ENCODE measurements around the gene FAM53B.

The FAM53B gene

GRCh38 chr10:124619802-124620490 lies 124.2 kb downstream of the FAM53B start:
- no peak for TF ChIP-seq POU6F1 (CRISPR knock-in tag; IDR thresholded peaks at IDR 0.05; ENCODE audit: borderline replicate concordance, low read depth)
- TF ChIP-seq ZC3H10 (CRISPR knock-in tag; IDR thresholded peaks at IDR 0.05): no peak
- TF ChIP-seq PPARA (CRISPR knock-in tag; IDR thresholded peaks at IDR 0.05; ENCODE audit: borderline replicate concordance): no peak
- no peak for TF ChIP-seq RARB (CRISPR knock-in tag; IDR thresholded peaks at IDR 0.05)
- TF ChIP-seq ZNF565 (CRISPR knock-in tag; conservative IDR thresholded peaks at IDR 0.05; ENCODE audit: low read depth): no peak
- TF ChIP-seq BACH2 (CRISPR knock-in tag; IDR thresholded peaks at IDR 0.05; ENCODE audit: borderline replicate concordance): no peak
- TF ChIP-seq TCF4 (CRISPR knock-in tag; IDR thresholded peaks at IDR 0.05; ENCODE audit: borderline replicate concordance): no peak
- TF ChIP-seq ISL1 (CRISPR knock-in tag; IDR thresholded peaks at IDR 0.05): no peak
- no peak for TF ChIP-seq CSRNP3 (CRISPR knock-in tag; IDR thresholded peaks at IDR 0.05)
- TF ChIP-seq TOX (CRISPR knock-in tag; IDR thresholded peaks at IDR 0.05; ENCODE audit: borderline replicate concordance): no peak
- TF ChIP-seq ZFP30 (CRISPR knock-in tag; IDR thresholded peaks at IDR 0.05): no peak
- TF ChIP-seq ZNF70 (CRISPR knock-in tag; IDR thresholded peaks at IDR 0.05): no peak
- no peak for TF ChIP-seq PATZ1 (CRISPR knock-in tag; IDR thresholded peaks at IDR 0.05; ENCODE audit: borderline replicate concordance)
- no peak for TF ChIP-seq ZFP3 (CRISPR knock-in tag; IDR thresholded peaks at IDR 0.05)
- TF ChIP-seq ESRRG (CRISPR knock-in tag; IDR thresholded peaks at IDR 0.05): no peak
- TF ChIP-seq ARNTL (CRISPR knock-in tag; IDR thresholded peaks at IDR 0.05; ENCODE audit: borderline replicate concordance, low read depth): no peak
- TF ChIP-seq SNAI2 (CRISPR knock-in tag; IDR thresholded peaks at IDR 0.05): no peak
- no peak for TF ChIP-seq CREB5 (CRISPR knock-in tag; IDR thresholded peaks at IDR 0.05; ENCODE audit: low read depth)
- no peak for ATAC-seq

- no peak for TF ChIP-seq ESRRG (CRISPR knock-in tag; IDR thresholded peaks at IDR 0.05)
- no peak for TF ChIP-seq ZFP30 (CRISPR knock-in tag; IDR thresholded peaks at IDR 0.05)
- TF ChIP-seq RARB (CRISPR knock-in tag; IDR thresholded peaks at IDR 0.05): no peak
- no peak for TF ChIP-seq ZFP3 (CRISPR knock-in tag; IDR thresholded peaks at IDR 0.05)
- TF ChIP-seq ZNF8 (CRISPR knock-in tag; IDR thresholded peaks at IDR 0.05): no peak
- TF ChIP-seq CSDC2 (CRISPR knock-in tag; IDR thresholded peaks at IDR 0.05): no peak
- TF ChIP-seq ISL1 (CRISPR knock-in tag; IDR thresholded peaks at IDR 0.05): no peak
- TF ChIP-seq ARNTL (CRISPR knock-in tag; IDR thresholded peaks at IDR 0.05; ENCODE audit: borderline replicate concordance, low read depth): no peak
- no peak for TF ChIP-seq TCF4 (CRISPR knock-in tag; IDR thresholded peaks at IDR 0.05; ENCODE audit: borderline replicate concordance)
- no peak for TF ChIP-seq GLIS3 (CRISPR knock-in tag; IDR thresholded peaks at IDR 0.05)
- no peak for TF ChIP-seq ZC3H10 (CRISPR knock-in tag; IDR thresholded peaks at IDR 0.05)
- no peak for ATAC-seq
Measured at GRCh38 chr10:124619195-124619594, 125.0 kb downstream of the FAM53B start.

GRCh38 chr10:124618470-124619073 lies 125.6 kb downstream of the FAM53B start:
- ATAC-seq: no peak
- TF ChIP-seq BACH2 (CRISPR knock-in tag; IDR thresholded peaks at IDR 0.05; ENCODE audit: borderline replicate concordance) (no peak), ZNF565 (CRISPR knock-in tag; conservative IDR thresholded peaks at IDR 0.05; ENCODE audit: low read depth) (no peak), CSRNP3 (CRISPR knock-in tag; IDR thresholded peaks at IDR 0.05) (no peak), SNAI2 (CRISPR knock-in tag; IDR thresholded peaks at IDR 0.05) (no peak), TOX (CRISPR knock-in tag; IDR thresholded peaks at IDR 0.05; ENCODE audit: borderline replicate concordance) (no peak), POU6F1 (CRISPR knock-in tag; IDR thresholded peaks at IDR 0.05; ENCODE audit: borderline replicate concordance, low read depth) (no peak), ZFP3 (CRISPR knock-in tag; IDR thresholded peaks at IDR 0.05) (no peak)

All from SK-N-SH treated with all-trans-retinoic acid at 6 μM for 48 hours (cell line).